GM21576 (cell line): Measurements from ENCODE around the gene ACBD7.

Experiments
- ATAC-seq: cut with Tn5 transposase; IDR thresholded peaks from one replicate; pipeline ENCODE4 v1.9.1; 2021; ENCODE audit warnings: mild to moderate bottlenecking, moderate library complexity; ENCODE audit not compliant: unreplicated experiment

ACBD7 gene

DNA sequence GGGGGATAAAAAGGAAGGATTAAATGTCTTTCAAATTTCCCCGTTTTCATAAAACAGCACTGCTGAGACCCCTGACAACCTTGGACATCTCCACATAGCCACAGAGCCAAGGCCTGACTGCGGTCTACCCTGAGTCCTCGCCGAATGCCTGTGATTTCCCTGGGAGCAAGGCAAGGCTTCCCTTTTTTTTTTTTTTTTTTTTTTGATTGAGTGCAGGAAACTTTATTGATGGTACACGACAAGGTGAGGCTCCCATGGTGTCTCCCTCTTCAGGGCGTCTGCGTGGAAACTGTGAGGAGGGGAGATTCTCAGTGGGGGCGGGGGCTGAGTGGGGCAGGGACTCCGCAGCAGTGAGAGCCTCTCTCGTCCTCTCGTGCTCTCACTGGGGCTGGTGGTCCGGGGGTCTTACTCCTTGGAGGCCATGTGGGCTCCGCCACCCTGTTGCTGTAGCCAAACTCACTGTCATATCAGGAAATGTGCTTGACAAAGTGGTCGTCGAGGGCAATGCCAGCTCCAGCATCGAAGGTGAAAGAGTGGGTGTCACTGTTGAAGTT is 4.4 kb upstream of the ACBD7 start:
- no peak for ATAC-seq

DNA sequence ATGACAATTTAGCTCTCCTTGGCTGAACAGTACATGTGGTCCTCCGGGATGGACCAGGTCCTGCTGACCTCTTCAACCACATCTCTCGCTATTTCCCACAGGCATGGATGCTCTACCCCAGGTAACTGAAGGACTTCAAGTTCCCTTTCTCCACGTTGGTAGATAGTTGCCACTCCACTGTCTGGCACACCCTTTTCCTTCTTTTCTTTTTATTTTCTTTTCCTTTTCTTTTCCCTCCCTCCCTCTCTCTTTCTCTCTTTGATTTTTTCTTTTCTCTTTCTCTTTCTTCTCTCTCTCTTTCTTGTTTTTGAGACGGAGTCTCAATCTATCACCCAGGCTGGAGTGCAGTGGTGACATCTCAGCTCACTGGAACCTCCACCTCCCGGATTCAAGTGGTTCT is 2.8 kb upstream of the ACBD7 start:
- no peak for ATAC-seq

DNA sequence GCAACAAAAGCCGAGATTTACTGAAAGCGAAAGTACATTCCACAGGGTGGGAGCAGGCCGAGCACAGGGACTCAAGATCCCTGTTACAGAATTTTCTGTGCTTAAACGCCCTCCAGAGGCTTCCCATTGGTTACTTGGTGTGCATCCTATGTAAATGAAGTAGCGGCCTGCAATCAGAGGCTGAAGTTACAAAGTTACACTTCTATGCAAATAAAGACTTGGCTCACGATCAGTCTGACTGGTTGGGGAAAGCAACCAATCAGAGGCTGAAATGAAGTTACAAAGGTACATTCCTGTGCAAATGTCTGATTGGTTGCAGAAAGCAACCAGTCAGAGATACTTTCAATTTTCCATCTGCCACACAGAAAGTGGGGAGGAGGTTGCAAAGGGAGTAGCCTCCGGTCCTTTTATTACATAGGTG is 4.1 kb downstream of the ACBD7 start:
- no peak for ATAC-seq

DNA sequence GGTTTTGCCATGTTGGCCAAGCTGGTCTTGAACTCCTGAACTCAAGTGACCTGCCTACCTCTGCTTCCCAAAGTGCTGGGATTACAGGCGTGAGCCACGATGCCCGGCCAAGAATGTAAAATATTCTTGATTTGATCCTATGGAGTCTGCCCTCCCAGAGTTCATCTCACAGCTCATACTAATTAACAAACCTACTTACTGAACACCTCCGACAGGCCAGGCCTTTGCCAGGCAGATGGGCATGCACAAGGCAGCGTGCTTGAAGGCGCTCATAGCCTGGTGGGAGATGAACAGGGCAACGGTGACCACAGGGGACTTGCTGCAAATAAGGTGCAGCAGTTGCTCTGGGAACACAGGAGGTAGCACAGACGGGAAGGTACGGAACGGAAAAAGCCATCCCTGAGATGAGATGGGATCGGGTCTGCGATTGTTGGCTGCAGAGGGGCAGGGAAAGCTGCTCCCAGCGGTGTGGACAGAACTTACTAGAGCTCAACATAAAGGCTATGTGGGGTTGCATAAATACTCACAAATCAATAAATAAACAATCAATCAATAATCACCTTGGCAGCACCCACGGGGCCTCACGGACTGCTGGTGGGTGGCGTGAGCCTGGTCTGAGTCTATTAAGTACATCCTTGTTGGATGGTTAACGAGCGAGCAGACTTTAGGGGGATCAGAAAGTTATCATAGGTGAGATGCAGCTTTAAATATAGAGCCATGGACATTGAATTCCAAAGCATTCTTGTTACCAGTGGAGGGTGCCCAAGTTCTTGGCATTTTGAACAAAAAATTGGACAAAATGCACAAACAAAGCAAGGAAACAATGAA is 4.7 kb downstream of the ACBD7 start:
- ATAC-seq, result no peak

DNA sequence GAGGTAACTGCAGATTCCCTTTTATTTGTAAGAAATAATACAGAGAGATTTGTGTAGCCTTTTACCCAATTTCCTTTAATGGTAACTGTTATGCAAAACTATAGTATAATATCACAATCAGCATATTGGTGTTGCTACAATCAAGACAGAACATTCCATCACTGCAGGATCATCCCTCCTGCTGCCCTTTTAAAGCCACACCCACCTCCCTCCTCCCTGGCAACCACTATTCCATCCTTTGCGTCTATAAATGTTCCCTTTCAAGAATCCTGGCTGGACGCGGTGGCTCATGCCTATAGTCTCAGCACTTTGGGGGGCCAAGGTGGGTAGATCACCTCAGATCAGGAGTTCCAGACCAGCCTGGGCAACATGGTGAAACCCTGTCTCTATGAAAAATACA is 13.2 kb downstream of the ACBD7 start:
- no peak for ATAC-seq

DNA sequence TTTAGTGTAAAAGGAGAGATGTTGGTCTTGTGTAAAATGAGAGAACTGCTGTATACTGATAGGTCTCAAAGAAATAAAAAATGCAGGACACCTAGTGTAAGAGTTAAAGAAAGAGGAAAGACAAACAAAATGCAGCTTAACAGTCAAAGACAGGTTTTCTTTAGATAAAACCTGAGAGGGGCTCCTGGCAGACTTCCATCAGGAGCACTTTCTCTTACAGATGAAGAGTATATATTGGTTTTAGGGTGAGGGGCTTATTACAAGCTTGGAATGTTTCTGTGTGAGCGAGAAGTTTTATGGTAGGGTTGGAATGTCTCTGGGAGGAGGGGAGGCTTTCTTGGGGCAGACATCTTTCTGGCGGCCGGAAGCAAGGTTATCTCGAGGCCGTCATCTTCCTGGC is 16.2 kb downstream of the ACBD7 start:
- no peak for ATAC-seq

DNA sequence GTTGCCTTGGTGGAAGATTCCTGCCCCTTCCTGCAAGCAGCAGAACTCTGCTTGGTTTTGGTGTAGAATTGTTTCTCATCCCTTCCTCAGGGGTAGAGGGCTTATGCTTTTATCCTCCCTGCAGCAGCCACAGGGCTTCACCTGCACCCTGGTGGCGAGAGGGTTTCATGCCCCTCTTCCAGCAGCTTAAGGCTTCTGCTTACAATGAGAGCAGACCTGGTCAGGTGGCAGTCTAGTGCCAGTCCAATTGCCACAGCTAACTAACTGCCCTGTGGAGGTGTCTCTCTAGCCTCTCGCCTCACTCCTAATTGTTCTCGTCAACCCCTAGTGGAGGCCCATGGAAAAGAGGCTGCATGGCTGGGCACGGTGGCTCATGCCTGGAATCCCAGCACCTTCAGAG is 19.3 kb downstream of the ACBD7 start:
- ATAC-seq, result no peak

DNA sequence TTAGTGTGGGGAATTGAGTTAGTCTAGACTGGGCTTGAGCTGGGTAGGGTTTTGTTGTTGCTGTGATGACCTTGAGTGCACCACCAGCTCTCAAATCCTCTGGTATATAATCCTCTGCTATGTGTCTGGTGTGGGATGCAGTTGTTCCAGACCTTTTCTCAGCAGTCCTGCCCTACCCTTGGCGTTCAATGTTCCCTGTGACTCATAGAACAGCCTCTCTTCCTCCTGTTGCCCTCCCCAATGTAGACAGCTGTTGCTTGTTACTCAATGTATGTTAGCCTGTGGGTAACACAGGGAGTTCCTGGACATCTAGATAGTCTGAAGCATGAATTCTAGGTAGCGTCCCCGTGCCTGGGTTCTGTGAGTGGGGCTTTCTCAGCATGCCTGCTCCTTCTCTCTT is 19.8 kb downstream of the ACBD7 start:
- no peak for ATAC-seq

DNA sequence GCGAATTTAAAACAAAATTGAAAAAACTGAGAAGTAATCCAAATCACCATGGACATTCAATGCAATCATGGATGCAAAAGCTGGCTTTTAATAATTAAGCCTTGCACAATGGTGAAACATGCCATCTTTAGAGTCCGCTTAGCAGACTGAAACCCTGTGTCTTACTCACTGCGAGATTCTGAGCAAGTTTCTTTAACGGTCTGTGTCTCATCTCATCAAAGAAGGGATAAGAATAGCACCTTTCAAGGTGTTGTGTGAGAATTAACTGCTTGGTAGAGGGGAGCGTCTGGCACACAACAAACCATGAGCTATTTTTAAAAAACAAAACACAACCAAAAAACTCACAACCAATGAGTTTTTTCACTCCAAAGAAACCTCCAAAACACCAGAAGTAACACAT is 21.4 kb downstream of the ACBD7 start:
- no peak for ATAC-seq

DNA sequence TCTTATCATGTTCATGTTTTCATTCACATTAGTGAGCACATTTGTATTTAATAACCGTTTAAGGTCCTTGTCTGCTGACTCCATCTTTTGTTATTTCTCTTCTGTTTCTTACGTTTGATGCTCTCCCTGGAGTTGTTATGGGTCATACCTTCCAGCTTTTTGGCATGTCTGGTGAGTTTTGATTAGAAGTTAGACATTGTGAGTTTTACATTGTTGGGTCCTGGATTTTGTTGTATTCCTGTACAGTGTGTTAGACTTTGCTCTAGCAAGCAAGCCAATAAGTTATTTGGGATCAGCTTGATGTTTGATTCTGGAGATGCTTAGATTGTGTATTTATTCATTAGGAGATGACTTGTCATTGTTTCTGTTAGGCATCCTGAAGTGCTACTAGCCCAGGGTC is 27.9 kb downstream of the ACBD7 start:
- no peak for ATAC-seq

DNA sequence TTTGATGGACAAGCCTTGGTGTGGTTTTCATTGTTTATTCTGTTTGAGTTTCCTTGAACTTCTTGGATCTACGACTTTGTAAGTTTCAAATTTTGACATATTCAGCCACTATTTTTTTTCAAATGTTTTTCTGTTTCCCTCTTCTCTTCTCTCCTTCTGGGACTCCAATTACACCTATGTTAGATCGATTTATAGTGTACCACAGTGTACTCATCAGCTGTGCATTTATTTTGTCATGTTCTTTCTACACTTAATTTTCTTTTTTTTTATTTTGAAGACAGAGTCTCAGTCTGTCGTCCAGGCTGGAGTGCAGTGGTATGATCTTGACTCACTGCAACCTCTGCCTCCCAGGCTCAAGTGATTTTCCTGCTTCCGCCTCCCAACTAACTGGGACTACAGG is 28.7 kb downstream of the ACBD7 start:
- no peak for ATAC-seq

DNA sequence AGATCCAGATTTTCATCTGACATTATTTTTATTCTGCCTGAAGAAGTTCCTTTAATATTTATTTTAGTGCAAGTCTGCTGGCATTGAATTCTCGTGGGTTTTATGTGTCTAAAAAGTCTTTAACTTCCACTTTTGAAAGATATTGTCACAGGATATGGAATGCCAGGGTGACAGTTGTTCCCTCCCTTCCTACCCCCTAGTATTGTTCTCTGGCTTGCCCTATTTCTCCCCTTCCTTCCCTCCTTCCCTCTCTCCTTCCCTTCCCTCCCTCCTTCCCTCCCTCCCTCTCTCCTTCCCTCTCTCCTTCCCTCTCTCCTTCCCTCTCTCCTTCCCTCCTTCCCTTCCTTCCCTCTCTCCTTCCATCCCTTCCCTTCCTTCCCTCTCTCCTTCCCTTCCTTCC is 29.9 kb downstream of the ACBD7 start:
- ATAC-seq, result no peak

DNA sequence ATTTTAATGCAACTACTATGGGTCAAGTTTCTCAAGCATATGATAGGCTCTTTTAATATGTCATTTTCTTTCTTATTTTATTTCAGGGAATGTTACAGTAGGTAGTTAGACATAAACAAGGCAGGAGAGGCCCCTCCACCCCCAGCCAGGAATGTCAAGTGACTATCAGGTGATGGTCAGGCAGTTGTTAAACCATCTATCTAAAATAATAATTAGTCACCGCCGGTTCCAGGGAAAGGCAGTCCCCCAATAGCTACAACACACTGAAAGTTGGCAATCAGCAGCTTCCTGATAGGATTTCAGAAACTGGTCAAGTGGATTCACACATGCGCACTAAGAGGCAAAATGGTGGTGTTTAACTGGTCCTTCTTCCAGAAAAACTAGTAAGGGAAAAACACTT is 35.5 kb downstream of the ACBD7 start:
- ATAC-seq, result no peak

DNA sequence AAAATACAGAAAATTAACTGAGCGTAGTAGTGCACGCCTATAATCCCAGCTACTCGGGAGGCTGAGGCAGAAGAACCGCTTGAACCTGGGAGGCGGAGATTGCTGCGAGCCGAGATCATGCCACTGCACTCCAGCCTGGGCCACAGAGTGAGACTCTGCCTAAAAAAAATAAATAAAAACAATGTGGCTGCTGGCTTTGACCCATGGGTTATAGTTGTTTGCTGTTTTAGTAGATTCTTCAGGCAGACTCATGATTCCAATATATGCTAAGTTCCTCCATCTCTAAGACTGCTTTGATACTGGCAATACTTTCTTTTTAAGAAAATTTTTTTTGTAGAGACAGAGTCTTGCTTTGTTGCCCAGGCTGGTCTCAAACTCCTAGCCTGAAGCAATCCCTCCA is 36.5 kb downstream of the ACBD7 start:
- ATAC-seq, result no peak

DNA sequence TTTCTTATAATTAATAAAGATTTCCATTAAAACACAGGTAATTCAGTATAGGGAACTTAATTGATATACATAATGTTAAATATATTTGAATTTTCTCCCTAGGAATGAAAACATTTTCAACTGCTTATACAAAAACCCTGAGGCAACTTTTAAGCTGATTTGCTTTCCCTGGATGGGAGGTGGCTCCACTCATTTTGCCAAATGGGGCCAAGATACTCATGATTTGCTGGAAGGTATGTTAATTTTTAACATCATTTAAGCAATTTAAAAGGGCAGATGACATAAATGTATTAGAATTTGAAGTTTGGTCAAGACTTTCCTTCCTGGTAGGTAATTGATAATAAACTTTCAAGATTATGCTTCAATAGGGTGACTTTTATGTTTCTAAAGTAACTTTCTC is 39.0 kb downstream of the ACBD7 start:
- ATAC-seq, result no peak

DNA sequence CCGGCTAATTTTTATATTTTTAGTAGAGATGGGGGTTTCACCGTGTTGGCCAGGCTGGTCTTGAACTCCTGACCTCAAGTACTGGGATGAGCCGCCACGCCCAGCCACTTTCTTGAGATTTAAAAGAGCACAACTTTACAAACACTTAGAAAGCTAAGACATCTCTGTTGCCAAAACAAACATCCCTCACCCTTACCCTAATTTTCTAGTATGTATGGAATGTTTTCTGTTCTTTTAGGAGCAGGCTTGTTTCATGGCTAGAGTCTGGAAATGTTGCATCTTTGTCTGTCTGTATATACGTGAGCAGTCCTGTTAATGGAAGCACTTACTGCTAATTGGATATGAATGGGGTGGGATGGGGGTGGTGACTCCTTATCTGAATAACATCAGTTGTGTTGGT is 42.0 kb downstream of the ACBD7 start:
- no peak for ATAC-seq

DNA sequence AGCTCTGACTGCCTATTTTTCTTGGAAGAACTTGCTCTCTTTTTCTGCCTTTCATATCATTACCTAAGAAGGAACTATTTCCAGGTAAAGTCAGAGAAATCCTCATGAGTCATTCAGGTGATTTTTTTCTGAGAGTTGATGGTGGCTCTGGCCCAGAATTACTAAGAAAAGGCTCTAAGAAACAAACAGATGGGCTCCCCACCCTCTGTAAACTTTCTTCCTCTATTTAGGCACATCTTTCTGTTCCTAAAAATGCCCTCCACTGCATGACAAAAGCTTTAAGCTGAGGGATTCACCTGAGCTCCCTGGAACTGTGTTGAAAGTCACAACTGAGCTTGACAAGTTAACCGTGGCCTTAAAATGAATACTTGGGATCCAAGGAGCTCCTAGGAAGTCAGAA is 43.2 kb downstream of the ACBD7 start:
- ATAC-seq, result no peak

DNA sequence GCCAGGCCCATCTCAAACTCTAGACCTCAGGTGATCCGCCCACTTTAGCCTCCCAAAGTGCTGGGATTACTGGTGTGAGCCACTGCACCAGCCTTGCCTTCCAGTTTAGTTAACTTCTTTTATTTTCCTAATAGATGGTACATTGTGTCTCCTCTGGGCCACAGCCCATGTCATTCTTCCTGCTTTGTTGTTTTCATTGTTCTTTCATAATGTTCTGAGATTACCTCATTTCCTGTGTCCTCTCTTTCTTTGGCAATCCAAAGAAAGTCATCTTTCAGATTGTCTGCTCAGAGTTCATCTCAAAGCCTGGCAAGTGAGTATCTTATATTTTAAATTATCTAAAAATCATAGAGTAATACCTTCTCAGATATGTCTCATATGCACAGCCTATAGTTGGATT is 44.9 kb downstream of the ACBD7 start, which contains the start of gene OLAH:
TSS of gene OLAH (plus strand) at position 270 of the 400 bp plus-strand sequence. CDS start 3,346 bp downstream, outside the sequence.
- ATAC-seq, result no peak

DNA sequence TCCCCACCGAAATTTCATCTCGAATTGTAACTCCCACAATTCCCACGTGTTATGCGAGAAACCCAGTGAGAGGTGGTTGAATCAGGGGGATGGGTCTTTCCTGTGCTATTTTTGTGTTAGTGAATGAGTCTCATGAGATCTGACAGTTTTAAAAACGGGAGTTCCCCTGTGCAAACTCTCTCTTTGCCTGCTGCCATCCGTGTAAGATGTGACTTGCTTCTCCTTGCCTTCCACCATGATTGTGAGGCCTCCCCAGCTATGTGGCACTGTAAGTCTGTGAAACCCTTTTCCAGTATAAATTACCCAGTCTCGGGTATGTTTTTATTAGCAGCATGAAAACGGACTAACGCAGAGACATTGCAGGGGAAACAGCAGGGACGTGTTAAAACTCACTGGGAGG is 50.2 kb downstream of the ACBD7 start:
- ATAC-seq, result no peak

DNA sequence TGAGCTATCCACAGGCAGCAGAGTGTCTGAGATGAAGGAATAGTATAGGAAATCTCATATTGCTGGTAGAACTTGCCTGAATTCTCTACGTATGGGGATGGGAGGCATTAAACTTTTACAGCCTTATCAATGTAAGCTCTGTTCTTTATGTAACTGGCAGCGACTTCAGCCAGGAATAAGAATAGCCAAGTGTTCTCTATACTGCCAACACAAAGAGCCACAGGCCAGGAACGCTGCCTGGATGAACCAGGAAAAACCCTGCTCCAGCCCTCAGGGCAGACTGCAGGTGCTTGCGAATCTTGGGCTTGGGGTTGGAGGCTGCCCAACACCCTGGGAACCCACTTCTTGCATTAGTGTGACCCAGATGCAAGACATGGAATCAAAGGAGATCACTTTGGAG is 50.9 kb downstream of the ACBD7 start:
- no peak for ATAC-seq

DNA sequence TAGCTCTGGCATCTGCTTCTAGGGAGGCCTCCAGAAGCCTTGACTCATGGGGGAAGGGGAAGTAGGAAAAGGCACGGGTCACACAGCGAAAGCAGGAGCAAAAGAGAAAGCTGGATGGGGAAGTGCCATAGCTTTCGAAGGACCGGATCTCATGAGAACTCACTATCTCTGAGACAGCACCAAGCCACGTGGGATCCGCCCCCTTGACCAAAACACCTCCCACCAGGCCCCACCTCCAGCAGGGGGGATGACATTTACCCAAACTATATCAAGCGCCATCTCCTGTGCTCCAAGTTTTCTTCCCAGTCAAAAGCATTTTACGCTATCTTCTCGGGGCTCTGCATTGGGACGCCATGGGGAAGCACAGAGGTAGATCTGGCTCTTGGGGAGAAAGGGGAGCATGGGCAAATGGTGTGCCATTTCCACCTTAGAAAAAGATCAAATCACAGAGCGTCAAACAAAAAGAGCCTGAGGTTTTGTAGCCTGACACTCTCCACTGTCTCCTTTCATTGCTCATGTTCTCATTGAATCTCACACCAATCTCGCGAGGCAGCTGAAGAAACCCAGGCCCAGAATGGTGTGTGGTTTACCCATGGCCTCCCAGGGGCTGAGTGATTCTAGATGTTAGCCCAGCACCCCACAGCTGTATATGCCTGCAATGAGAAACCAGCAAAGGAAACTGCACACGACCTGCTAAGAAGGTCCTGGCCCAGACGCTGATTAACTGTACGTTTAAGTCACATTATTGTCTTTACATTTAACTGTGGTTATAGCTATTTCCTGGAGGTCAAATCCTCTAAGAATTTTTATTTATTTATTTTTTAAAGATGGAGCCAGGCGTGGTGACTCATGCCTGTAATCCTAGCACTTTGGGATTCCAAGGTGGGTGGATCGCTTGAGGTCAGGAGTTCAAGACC is 52.9 kb downstream of the ACBD7 start:
- ATAC-seq, result no peak

DNA sequence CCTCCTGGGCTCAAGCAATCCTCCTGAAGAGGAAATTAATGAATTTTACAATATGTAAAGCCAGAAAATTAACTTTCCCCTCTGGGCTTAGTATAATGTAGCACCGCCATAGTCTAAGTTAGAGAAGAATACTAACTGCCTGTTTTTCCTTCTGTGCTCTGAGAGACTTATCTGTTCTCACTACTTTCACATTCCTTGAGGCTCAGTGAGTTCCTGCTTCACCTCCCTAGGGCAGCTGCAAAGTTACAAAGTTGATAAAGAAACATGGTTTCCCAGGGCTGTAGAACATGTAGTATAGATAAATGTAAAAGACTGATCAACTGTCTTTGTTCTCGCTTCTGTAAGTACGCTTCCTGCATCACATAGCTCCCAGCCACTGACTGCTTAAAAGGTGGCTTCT is 60.8 kb downstream of the ACBD7 start:
- no peak for ATAC-seq
